ENCODE measurements around the gene GRIN2C.

DNA sequence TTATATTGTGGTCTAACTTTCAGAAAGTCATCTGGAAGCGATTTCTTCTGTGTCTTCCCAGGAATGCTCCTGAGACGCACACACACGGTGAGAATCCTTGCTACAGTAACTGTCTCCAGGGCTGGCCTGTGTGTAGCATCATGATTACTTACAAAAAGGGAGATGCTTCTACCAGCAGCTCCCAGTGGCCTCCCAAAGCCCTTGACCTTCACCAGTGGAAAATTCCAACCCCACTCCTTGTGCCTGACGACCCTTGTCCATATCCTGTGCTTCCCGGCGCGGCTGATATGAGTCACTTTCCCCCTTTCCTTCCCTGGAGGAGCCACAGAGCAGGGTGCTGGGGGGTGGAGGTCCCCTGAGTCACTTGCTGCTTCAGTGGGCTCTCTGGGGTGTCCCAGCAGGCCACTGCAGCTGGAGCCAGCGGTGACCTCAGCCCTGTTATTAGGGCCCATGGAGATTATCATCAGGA lies 61.4 kb downstream of the GRIN2C start:
- TF ChIP-seq, protein P1, sequence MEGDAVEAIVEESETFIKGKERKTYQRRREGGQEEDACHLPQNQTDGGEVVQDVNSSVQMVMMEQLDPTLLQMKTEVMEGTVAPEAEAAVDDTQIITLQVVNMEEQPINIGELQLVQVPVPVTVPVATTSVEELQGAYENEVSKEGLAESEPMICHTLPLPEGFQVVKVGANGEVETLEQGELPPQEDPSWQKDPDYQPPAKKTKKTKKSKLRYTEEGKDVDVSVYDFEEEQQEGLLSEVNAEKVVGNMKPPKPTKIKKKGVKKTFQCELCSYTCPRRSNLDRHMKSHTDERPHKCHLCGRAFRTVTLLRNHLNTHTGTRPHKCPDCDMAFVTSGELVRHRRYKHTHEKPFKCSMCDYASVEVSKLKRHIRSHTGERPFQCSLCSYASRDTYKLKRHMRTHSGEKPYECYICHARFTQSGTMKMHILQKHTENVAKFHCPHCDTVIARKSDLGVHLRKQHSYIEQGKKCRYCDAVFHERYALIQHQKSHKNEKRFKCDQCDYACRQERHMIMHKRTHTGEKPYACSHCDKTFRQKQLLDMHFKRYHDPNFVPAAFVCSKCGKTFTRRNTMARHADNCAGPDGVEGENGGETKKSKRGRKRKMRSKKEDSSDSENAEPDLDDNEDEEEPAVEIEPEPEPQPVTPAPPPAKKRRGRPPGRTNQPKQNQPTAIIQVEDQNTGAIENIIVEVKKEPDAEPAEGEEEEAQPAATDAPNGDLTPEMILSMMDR (IDR thresholded peaks at IDR 0.05), result no peak
- TF ChIP-seq POLR2A (IDR thresholded peaks at IDR 0.05), result no peak
